HEK293 (cell line): ENCODE data around the gene SIK3.

Experiments used
- EGR2 ChIP-seq: fragments of 450-650 bp; formaldehyde crosslinking; IDR thresholded peaks from 2 replicates; pipeline ENCODE4 v1.5.1; 2016; ENCODE audit warnings: low read depth, missing biosample characterization, missing genetic modification characterization
- GLI4 ChIP-seq: fragments of 450-650 bp; formaldehyde crosslinking; IDR thresholded peaks from 2 replicates; pipeline ENCODE4 v1.5.1; 2016; ENCODE audit warnings: missing biosample characterization, missing genetic modification characterization
- GLIS1 ChIP-seq: fragments of 450-650 bp; formaldehyde crosslinking; IDR thresholded peaks from 2 replicates; pipeline ENCODE4 v1.5.1; 2016; ENCODE audit warnings: missing biosample characterization, missing genetic modification characterization
- GLIS2 ChIP-seq: fragments of 450-650 bp; formaldehyde crosslinking; IDR thresholded peaks from 2 replicates; pipeline ENCODE4 v1.5.1; 2016; ENCODE audit warnings: missing biosample characterization, missing genetic modification characterization
- HOXC10 ChIP-seq: sonication (generic); formaldehyde crosslinking; IDR thresholded peaks from 2 replicates; pipeline ENCODE4 v1.8.1; 2023; ENCODE audit warnings: mild to moderate bottlenecking, missing genetic modification reagents
- KLF8 ChIP-seq: fragments of 450-650 bp; formaldehyde crosslinking; IDR thresholded peaks from 2 replicates; pipeline ENCODE4 v1.5.1; 2016; ENCODE audit warnings: missing biosample characterization, missing genetic modification characterization
- KLF9 ChIP-seq: fragments of 450-650 bp; formaldehyde crosslinking; IDR thresholded peaks from 2 replicates; pipeline ENCODE4 v1.5.1; 2016; ENCODE audit warnings: missing biosample characterization, missing genetic modification characterization, low read depth
- RBAK ChIP-seq: fragments of 450-650 bp; formaldehyde crosslinking; IDR thresholded peaks from 2 replicates; pipeline ENCODE4 v1.5.1; 2016; ENCODE audit warnings: missing biosample characterization, missing genetic modification characterization
- SP2 ChIP-seq: fragments of 450-650 bp; formaldehyde crosslinking; IDR thresholded peaks from 2 replicates; pipeline ENCODE4 v1.5.1; 2016; ENCODE audit warnings: missing biosample characterization, missing genetic modification characterization
- SP7 ChIP-seq: fragments of 450-650 bp; formaldehyde crosslinking; IDR thresholded peaks from 2 replicates; pipeline ENCODE4 v1.5.1; 2016; ENCODE audit warnings: missing biosample characterization, missing genetic modification characterization
- ZBTB7A ChIP-seq: fragments of 450-650 bp; formaldehyde crosslinking; IDR thresholded peaks from 2 replicates; pipeline ENCODE4 v1.5.1; 2016; ENCODE audit warnings: low read depth, missing biosample characterization, missing genetic modification characterization
- ZEB2 ChIP-seq: fragments of 450-650 bp; formaldehyde crosslinking; IDR thresholded peaks from 2 replicates; pipeline ENCODE4 v1.5.1; 2016; ENCODE audit warnings: missing biosample characterization, missing genetic modification characterization
- ZIC2 ChIP-seq: fragments of 450-650 bp; formaldehyde crosslinking; IDR thresholded peaks from 2 replicates; pipeline ENCODE4 v1.5.1; 2016; ENCODE audit warnings: missing biosample characterization, missing genetic modification characterization
- ZNF214 ChIP-seq: fragments of 450-650 bp; formaldehyde crosslinking; IDR thresholded peaks from 2 replicates; pipeline ENCODE4 v1.5.1; 2017; ENCODE audit warnings: missing biosample characterization, mild to moderate bottlenecking, missing genetic modification characterization, borderline replicate concordance
- ZNF223 ChIP-seq: fragments of 450-650 bp; formaldehyde crosslinking; IDR thresholded peaks from 2 replicates; pipeline ENCODE4 v1.5.1; 2016; ENCODE audit warnings: missing biosample characterization, missing genetic modification characterization
- ZNF501 ChIP-seq: fragments of 450-650 bp; formaldehyde crosslinking; IDR thresholded peaks from 2 replicates; pipeline ENCODE4 v1.5.1; 2016; ENCODE audit warnings: missing biosample characterization, missing genetic modification characterization
- ZNF513 ChIP-seq: fragments of 450-650 bp; IDR thresholded peaks from 2 replicates; pipeline ENCODE4 v1.5.1; 2018; ENCODE audit warnings: missing biosample characterization, missing genetic modification characterization
- ZNF571 ChIP-seq: fragments of 450-650 bp; formaldehyde crosslinking; IDR thresholded peaks from 2 replicates; pipeline ENCODE4 v1.5.0; 2017; ENCODE audit warnings: missing biosample characterization, missing genetic modification characterization
- ZNF629 ChIP-seq: fragments of 450-650 bp; formaldehyde crosslinking; IDR thresholded peaks from 2 replicates; pipeline ENCODE4 v1.5.1; 2017; ENCODE audit warnings: missing biosample characterization, missing genetic modification characterization
- ZNF654 ChIP-seq: fragments of 450-650 bp; formaldehyde crosslinking; IDR thresholded peaks from 2 replicates; pipeline ENCODE4 v1.5.1; 2016; ENCODE audit warnings: low read depth, missing biosample characterization, missing genetic modification characterization
- ZNF660 ChIP-seq: fragments of 450-650 bp; IDR thresholded peaks from 2 replicates; pipeline ENCODE4 v1.5.1; 2018; ENCODE audit warnings: missing biosample characterization, mild to moderate bottlenecking, missing genetic modification characterization
- ZNF704 ChIP-seq: fragments of 450-650 bp; formaldehyde crosslinking; IDR thresholded peaks from 2 replicates; pipeline ENCODE4 v1.5.1; 2016; ENCODE audit warnings: missing biosample characterization, missing genetic modification characterization
- ZNF777 ChIP-seq: fragments of 450-650 bp; formaldehyde crosslinking; IDR thresholded peaks from 2 replicates; pipeline ENCODE4 v1.5.1; 2017; ENCODE audit warnings: missing biosample characterization, missing genetic modification characterization, borderline replicate concordance
- ZSCAN18 ChIP-seq: fragments of 450-650 bp; formaldehyde crosslinking; IDR thresholded peaks from 2 replicates; pipeline ENCODE4 v1.5.1; 2016; ENCODE audit warnings: missing biosample characterization, missing genetic modification characterization
- TF ChIP-seq, protein P1 (sequence below): fragments of 450-650 bp; formaldehyde crosslinking; IDR thresholded peaks from 2 replicates; pipeline ENCODE4 v1.5.1; 2016; ENCODE audit warnings: missing biosample characterization, missing genetic modification characterization
- TF ChIP-seq, protein P2 (sequence below): fragments of 450-650 bp; formaldehyde crosslinking; IDR thresholded peaks from 2 replicates; pipeline ENCODE4 v1.5.1; 2016; ENCODE audit warnings: missing biosample characterization, missing genetic modification characterization
- TF ChIP-seq, protein P3 (sequence below): fragments of 450-650 bp; formaldehyde crosslinking; conservative IDR thresholded peaks from 2 replicates; pipeline ENCODE4 v1.5.1; 2016; ENCODE audit warnings: low read depth, missing biosample characterization, missing genetic modification characterization
- TF ChIP-seq, protein P4 (sequence below): fragments of 450-650 bp; formaldehyde crosslinking; IDR thresholded peaks from 2 replicates; pipeline ENCODE4 v1.5.1; 2016; ENCODE audit warnings: missing biosample characterization, missing genetic modification characterization, low read depth

Gene SIK3

DNA sequence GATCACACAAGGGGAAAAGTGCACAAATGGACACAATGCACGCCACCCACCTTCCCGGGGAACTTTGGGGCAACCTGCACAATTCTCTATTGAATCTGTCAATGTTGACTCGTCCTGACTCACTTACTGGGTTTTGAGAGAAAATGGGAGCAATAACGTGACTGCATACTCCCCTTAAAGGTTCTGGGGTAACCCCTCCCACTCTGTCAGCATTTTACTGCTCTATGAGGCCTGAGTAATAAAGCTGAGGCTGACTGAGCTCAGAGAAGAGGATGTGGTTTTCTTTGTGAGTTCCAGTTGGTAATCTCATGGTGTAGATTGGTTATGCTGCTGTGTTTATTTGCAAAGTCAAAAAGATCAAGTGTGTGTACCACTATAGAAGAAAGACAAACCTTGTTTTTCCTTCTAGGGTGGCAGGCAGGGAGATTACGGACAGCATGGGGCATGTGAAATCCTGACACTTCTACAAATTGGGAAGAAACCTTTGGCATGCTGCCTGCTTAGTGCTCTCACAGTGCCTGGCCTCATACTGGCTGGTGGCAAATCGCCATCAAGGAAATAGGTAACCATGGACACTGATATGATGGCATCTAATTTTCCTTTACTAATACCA lies 244.7 kb downstream of the SIK3 start (continued):
- TF ChIP-seq, protein P1, sequence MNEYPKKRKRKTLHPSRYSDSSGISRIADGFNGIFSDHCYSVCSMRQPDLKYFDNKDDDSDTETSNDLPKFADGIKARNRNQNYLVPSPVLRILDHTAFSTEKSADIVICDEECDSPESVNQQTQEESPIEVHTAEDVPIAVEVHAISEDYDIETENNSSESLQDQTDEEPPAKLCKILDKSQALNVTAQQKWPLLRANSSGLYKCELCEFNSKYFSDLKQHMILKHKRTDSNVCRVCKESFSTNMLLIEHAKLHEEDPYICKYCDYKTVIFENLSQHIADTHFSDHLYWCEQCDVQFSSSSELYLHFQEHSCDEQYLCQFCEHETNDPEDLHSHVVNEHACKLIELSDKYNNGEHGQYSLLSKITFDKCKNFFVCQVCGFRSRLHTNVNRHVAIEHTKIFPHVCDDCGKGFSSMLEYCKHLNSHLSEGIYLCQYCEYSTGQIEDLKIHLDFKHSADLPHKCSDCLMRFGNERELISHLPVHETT (tag by site-specific recombination): 0 out of 2 replicates have a peak, but pooled peaks have one; percentile 60
- TF ChIP-seq ZNF223 (tag by site-specific recombination): no peak
- no peak for TF ChIP-seq ZNF777 (tag by site-specific recombination)
- TF ChIP-seq ZIC2 (tag by site-specific recombination): peak; percentile 98
- TF ChIP-seq KLF8: no peak
- peak; percentile 91 for TF ChIP-seq GLIS1 (tag by site-specific recombination)
- TF ChIP-seq SP7: peak; percentile 72
- peak; percentile 54; the same call in 1 of the 2 replicates for TF ChIP-seq ZEB2
- TF ChIP-seq ZNF501 (tag by site-specific recombination): no peak
- no peak for TF ChIP-seq ZNF214
- no peak for TF ChIP-seq ZBTB7A (tag by site-specific recombination)
- TF ChIP-seq RBAK (tag by site-specific recombination): no peak
- TF ChIP-seq, protein P2, sequence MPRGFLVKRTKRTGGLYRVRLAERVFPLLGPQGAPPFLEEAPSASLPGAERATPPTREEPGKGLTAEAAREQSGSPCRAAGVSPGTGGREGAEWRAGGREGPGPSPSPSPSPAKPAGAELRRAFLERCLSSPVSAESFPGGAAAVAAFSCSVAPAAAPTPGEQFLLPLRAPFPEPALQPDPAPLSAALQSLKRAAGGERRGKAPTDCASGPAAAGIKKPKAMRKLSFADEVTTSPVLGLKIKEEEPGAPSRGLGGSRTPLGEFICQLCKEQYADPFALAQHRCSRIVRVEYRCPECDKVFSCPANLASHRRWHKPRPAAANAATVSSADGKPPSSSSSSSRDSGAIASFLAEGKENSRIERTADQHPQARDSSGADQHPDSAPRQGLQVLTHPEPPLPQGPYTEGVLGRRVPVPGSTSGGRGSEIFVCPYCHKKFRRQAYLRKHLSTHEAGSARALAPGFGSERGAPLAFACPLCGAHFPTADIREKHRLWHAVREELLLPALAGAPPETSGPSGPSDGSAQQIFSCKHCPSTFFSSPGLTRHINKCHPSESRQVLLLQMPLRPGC (tag by site-specific recombination): peak; percentile 88
- TF ChIP-seq HOXC10 (CRISPR knock-in tag): no peak
- peak; percentile 88 for TF ChIP-seq ZNF629
- TF ChIP-seq ZNF660: no peak
- TF ChIP-seq, protein P3, sequence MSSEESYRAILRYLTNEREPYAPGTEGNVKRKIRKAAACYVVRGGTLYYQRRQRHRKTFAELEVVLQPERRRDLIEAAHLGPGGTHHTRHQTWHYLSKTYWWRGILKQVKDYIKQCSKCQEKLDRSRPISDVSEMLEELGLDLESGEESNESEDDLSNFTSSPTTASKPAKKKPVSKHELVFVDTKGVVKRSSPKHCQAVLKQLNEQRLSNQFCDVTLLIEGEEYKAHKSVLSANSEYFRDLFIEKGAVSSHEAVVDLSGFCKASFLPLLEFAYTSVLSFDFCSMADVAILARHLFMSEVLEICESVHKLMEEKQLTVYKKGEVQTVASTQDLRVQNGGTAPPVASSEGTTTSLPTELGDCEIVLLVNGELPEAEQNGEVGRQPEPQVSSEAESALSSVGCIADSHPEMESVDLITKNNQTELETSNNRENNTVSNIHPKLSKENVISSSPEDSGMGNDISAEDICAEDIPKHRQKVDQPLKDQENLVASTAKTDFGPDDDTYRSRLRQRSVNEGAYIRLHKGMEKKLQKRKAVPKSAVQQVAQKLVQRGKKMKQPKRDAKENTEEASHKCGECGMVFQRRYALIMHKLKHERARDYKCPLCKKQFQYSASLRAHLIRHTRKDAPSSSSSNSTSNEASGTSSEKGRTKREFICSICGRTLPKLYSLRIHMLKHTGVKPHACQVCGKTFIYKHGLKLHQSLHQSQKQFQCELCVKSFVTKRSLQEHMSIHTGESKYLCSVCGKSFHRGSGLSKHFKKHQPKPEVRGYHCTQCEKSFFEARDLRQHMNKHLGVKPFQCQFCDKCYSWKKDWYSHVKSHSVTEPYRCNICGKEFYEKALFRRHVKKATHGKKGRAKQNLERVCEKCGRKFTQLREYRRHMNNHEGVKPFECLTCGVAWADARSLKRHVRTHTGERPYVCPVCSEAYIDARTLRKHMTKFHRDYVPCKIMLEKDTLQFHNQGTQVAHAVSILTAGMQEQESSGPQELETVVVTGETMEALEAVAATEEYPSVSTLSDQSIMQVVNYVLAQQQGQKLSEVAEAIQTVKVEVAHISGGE (tag by site-specific recombination): no peak
- TF ChIP-seq ZNF571 (tag by site-specific recombination): no peak
- TF ChIP-seq SP2 (tag by site-specific recombination): no peak
- no peak for TF ChIP-seq ZNF654 (tag by site-specific recombination)
- TF ChIP-seq ZNF513 (tag by site-specific recombination): no peak
- no peak for TF ChIP-seq GLIS2 (tag by site-specific recombination)
- TF ChIP-seq EGR2 (tag by site-specific recombination): no peak
- TF ChIP-seq, protein P4, sequence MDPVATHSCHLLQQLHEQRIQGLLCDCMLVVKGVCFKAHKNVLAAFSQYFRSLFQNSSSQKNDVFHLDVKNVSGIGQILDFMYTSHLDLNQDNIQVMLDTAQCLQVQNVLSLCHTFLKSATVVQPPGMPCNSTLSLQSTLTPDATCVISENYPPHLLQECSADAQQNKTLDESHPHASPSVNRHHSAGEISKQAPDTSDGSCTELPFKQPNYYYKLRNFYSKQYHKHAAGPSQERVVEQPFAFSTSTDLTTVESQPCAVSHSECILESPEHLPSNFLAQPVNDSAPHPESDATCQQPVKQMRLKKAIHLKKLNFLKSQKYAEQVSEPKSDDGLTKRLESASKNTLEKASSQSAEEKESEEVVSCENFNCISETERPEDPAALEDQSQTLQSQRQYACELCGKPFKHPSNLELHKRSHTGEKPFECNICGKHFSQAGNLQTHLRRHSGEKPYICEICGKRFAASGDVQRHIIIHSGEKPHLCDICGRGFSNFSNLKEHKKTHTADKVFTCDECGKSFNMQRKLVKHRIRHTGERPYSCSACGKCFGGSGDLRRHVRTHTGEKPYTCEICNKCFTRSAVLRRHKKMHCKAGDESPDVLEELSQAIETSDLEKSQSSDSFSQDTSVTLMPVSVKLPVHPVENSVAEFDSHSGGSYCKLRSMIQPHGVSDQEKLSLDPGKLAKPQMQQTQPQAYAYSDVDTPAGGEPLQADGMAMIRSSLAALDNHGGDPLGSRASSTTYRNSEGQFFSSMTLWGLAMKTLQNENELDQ (tag by site-specific recombination): no peak
- no peak for TF ChIP-seq ZSCAN18 (tag by site-specific recombination)
- no peak for TF ChIP-seq KLF9 (tag by site-specific recombination)
- TF ChIP-seq ZNF704 (tag by site-specific recombination): no peak
- TF ChIP-seq GLI4: no peak
